ENCODE measurements around the gene SSH2. TPM values are rescaled to one million over a fixed set of nuclear protein-coding genes. Genes with fewer than 3 reads are reported as not detected.

SSH2 gene
- total and polyA plus RNA-seq, 9 of the 15 experiments (the other 6 are each of a cell fraction or from before 2014, with no cell fraction given): 3.9 to 16.1 (median 10.2) TPM

- TF ChIP-seq ELF2 (CRISPR knock-in tag; IDR thresholded peaks at IDR 0.05) (0 out of 2 replicates have a peak, but pooled peaks have one; percentile 41), SAFB (IDR thresholded peaks at IDR 0.05; ENCODE audit: borderline replicate concordance, low read depth, low read length) (no peak), ZNF589 (CRISPR knock-in tag; IDR thresholded peaks at IDR 0.05; ENCODE audit: low read depth) (no peak), NCOA2 (IDR thresholded peaks at IDR 0.05; ENCODE audit: partially characterized antibody in 2 of 2) (no peak), ZBTB5 (IDR thresholded peaks at IDR 0.05) (no peak), BRF2 (IDR thresholded peaks at IDR 0.05; ENCODE audit: borderline replicate concordance, insufficient read depth, insufficient read length) (no peak), KDM2B (CRISPR knock-in tag; IDR thresholded peaks at IDR 0.05) (no peak), ZFPM2 (CRISPR knock-in tag; IDR thresholded peaks at IDR 0.05) (no peak), EWSR1 (IDR thresholded peaks at IDR 0.05; ENCODE audit: borderline replicate concordance, low read depth, partially characterized antibody) (no peak), E2F8 (IDR thresholded peaks at IDR 0.05; ENCODE audit: low read depth, partially characterized antibody) (peak; percentile 13), ZNF324 (CRISPR knock-in tag; IDR thresholded peaks at IDR 0.05) (no peak), HDAC6 (IDR thresholded peaks at IDR 0.05; ENCODE audit: low read depth, low read length) (no peak)
- TF ChIP-seq, protein P1, sequence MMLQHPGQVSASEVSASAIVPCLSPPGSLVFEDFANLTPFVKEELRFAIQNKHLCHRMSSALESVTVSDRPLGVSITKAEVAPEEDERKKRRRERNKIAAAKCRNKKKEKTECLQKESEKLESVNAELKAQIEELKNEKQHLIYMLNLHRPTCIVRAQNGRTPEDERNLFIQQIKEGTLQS (IDR thresholded peaks at IDR 0.05): peak; percentile 91
- TF ChIP-seq, protein P1 (CRISPR knock-in tag; conservative IDR thresholded peaks at IDR 0.05): no peak
These were observed at the start of gene SSH2 (continued) for GRCh38 chr17:29929533-29930408.
